GM23248 (cell line): ENCODE results near the gene CD300LF. TPM values are rescaled to one million over a fixed set of nuclear protein-coding genes. Genes with fewer than 3 reads are reported as not detected.

ENCODE experiments used
- DNase-seq: peaks from one replicate; pipeline ENCODE4 v3.0.0-alpha.2; 2015
- H2AFZ ChIP-seq: fragments of 200-600 bp; sonication (generic); 2 replicates; pipeline ENCODE4 v1.6.1; 2016; ENCODE audit warnings: antibody characterized with exemption
- H3F3A ChIP-seq: fragments of 200-600 bp; sonication (generic); 2 replicates; pipeline ENCODE4 v1.6.1; 2016; ENCODE audit warnings: mild to moderate bottlenecking, antibody characterized with exemption, mixed run types; ENCODE audit not compliant: insufficient read depth
- H3K27ac ChIP-seq: fragments of 200-600 bp; sonication (generic); 2 replicates; pipeline ENCODE4 v1.5.1; 2016; ENCODE audit warnings: mild to moderate bottlenecking
- H3K27me3 ChIP-seq: fragments of 200-600 bp; sonication (generic); replicated peaks from 2 replicates; pipeline ENCODE4 v1.6.1; 2016; ENCODE audit warnings: mild to moderate bottlenecking; ENCODE audit not compliant: insufficient read depth
- H3K36me3 ChIP-seq: fragments of 200-600 bp; sonication (generic); 2 replicates; pipeline ENCODE4 v1.6.1; 2016; ENCODE audit warnings: low read depth, mild to moderate bottlenecking
- H3K4me1 ChIP-seq: fragments of 200-600 bp; sonication (generic); 2 replicates; pipeline ENCODE4 v1.6.1; 2016; ENCODE audit warnings: mild to moderate bottlenecking; ENCODE audit not compliant: insufficient read depth
- H3K4me2 ChIP-seq: fragments of 200-600 bp; sonication (generic); one replicate; pipeline ENCODE4 v1.6.1; 2016; ENCODE audit warnings: mild to moderate bottlenecking; ENCODE audit not compliant: unreplicated experiment
- H3K4me3 ChIP-seq: fragments of 200-600 bp; sonication (generic); 2 replicates; pipeline ENCODE4 v1.5.1; 2016; ENCODE audit warnings: mild to moderate bottlenecking
- H3K79me2 ChIP-seq: fragments of 200-600 bp; sonication (generic); 2 replicates; pipeline ENCODE4 v1.6.1; 2016; ENCODE audit warnings: mild to moderate bottlenecking; ENCODE audit not compliant: insufficient read depth
- H3K9ac ChIP-seq: fragments of 200-600 bp; sonication (generic); 2 replicates; pipeline ENCODE4 v1.6.1; 2016; ENCODE audit warnings: mild to moderate bottlenecking
- H3K9me2 ChIP-seq: fragments of 200-600 bp; sonication (generic); 2 replicates; pipeline ENCODE4 v1.6.1; 2016; ENCODE audit warnings: mixed run types, mild to moderate bottlenecking, moderate library complexity; ENCODE audit not compliant: insufficient read depth
- H3K9me3 ChIP-seq: fragments of 200-600 bp; sonication (generic); one replicate; pipeline ENCODE4 v1.6.1; 2017; ENCODE audit warnings: low read depth
- H4K20me1 ChIP-seq: fragments of 200-600 bp; sonication (generic); 2 replicates; pipeline ENCODE4 v1.6.0; 2016; ENCODE audit not compliant: insufficient read depth
- EZH2 ChIP-seq: fragments of 200-600 bp; sonication (generic); IDR thresholded peaks from 2 replicates; pipeline ENCODE4 v1.6.1; 2018; ENCODE audit warnings: antibody characterized with exemption, mild to moderate bottlenecking; ENCODE audit not compliant: insufficient read depth, poor library complexity, severe bottlenecking
- EZH2phosphoT487 ChIP-seq: fragments of 200-600 bp; sonication (generic); IDR thresholded peaks from 2 replicates; pipeline ENCODE4 v1.6.1; 2018; ENCODE audit warnings: antibody characterized with exemption, moderate library complexity, mild to moderate bottlenecking, low read depth; ENCODE audit not compliant: insufficient read depth
- WGBS, 2 experiments: methylation state at CpG; one replicate each; pipeline ENCODE4 v1.1.6; 2015 to 2017; ENCODE audit warnings: low lambda C conversion rate in 2 of 2, low coverage in 1 of 2; ENCODE audit errors: missing lambda C conversion rate in 2 of 2; 5-methylcytosine and 5-hydroxymethylcytosine counted together
- in situ Hi-C: fragments of 300-500 bp; cut with MboI; formaldehyde crosslinking; loops from 2 replicates; pipeline ENCODE4 v1.15.0; 2020
- polyA plus RNA-seq: library from polyadenylated mRNA; unstranded; fragments of >200 nt; fragmentation: Nextera tagmentation; extraction: Ambion mirVana; gene quantifications from 2 replicates; pipeline ENCODE4 v1.2.1, GENCODE V29; 2016
- total RNA-seq: library from RNA; depleted of rRNA; stranded (reverse); fragments of >200 nt; shearing (Covaris generic); gene quantifications from 2 replicates; pipeline ENCODE4 v1.2.3, GENCODE V29; 2014

CD300LF gene
- total and polyA plus RNA-seq, 2 experiments from 2014 or later: not detected

DNA sequence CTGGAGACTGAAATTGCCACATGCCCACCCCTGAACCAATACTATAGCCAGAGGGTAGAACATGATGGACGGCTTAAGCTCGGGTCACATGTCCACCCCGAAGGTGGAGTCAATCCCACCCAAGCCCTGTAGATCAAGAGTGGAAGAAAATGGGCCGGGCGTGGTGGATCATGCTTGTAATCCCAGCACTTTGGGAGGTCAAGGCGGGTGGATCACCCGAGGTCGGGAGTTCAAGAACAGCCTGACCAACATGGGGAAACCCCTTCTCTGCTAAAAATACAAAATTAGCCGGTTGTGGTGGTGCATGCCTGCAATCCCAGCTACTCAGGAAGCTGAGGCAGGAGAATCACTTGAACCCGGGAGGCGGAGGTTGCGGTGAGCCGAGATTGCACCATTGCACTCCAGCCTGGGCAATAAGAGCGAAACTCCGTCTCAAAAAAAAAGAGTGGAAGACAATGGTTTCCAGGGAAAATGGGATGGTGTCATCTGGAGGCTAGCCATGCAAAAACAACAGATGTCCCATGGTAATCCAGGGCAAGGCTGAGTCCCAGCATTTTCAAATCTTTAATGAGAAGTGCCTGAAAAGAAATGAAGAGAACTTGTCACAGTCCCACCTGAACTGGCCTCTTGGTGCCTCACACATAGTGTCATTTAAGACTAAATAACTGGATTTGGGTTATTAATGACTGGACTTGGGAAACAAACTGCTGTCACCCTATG, 30.1 kb downstream of the CD300LF start:
- H3K36me3 ChIP-seq: no peaks in the 10 kb centered on the region
- H4K20me1 ChIP-seq: no peaks in the 10 kb centered on the region
- H3K27me3 ChIP-seq: peaks cover 8% of the 10 kb centered on the region
- TF ChIP-seq EZH2phosphoT487 (no peak), EZH2 (no peak)
- WGBS, 2 experiments: 39 to 54% methylated on average over 10 to 15 of the region's 15 CpGs
- no peak overlapping the region for H3K4me3 ChIP-seq
- no peak overlapping the region for H3K4me2 ChIP-seq
- no peak for DNase-seq
- in situ Hi-C loops: no loop called here
- H3K79me2 ChIP-seq: no peaks in the 10 kb centered on the region
- no peak overlapping the region for H3K9ac ChIP-seq
- H3K9me3 ChIP-seq: no peaks in the 10 kb centered on the region
- H3K4me1 ChIP-seq: no peaks in the 10 kb centered on the region
- no peaks in the 10 kb centered on the region for H3F3A ChIP-seq
- no peak overlapping the region for H2AFZ ChIP-seq
- H3K9me2 ChIP-seq: no peaks in the 10 kb centered on the region
- no peak overlapping the region for H3K27ac ChIP-seq

DNA sequence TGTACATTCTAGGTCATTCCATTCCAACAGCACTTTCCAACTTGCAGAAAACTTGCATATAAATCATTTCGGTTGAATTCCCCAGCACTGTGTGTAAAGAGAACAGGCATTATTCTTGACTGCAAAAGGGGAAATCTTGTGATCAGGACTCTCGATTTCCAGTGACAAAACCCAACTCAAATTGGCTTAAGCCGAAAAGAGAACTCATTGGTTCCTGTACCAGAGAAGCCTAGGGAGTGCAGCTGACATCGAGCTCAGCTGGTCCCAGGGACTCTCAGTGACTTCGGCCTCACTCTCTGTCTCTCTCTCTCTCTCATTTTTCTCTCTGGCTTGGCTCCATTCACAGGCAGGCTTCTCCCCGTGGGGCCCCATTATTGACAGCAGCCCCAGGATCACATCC, 30.7 kb downstream of the CD300LF start:
- in situ Hi-C loops: no loop called here
- Histone ChIP-seq H3K9me3 (no peaks in the 10 kb centered on the region), H3K27me3 (peaks cover 12% of the 10 kb centered on the region), H3K36me3 (no peaks in the 10 kb centered on the region), H3K9ac (no peak overlapping the region), H3F3A (no peaks in the 10 kb centered on the region), H3K4me2 (no peak overlapping the region), H3K27ac (no peak overlapping the region), H2AFZ (no peak overlapping the region), H3K9me2 (no peaks in the 10 kb centered on the region), H3K79me2 (no peaks in the 10 kb centered on the region), H3K4me3 (no peak overlapping the region), H3K4me1 (no peaks in the 10 kb centered on the region), H4K20me1 (no peaks in the 10 kb centered on the region)
- no peak for TF ChIP-seq EZH2
- DNase-seq: no peak
- WGBS, 2 experiments: 21 to 26% methylated on average over 6 of the region's 6 CpGs

- WGBS, 2 experiments: 9 to 17% methylated on average over 5 of the region's 5 CpGs
- DNase-seq: no peak
- Histone ChIP-seq H3K36me3 (no peaks in the 10 kb centered on the region), H4K20me1 (no peaks in the 10 kb centered on the region), H3K9me3 (no peaks in the 10 kb centered on the region), H3K4me1 (no peaks in the 10 kb centered on the region), H3K4me3 (no peak overlapping the region), H3F3A (no peaks in the 10 kb centered on the region), H2AFZ (no peak overlapping the region), H3K9me2 (no peaks in the 10 kb centered on the region), H3K27ac (no peak overlapping the region), H3K79me2 (no peaks in the 10 kb centered on the region), H3K27me3 (peaks cover 17% of the 10 kb centered on the region), H3K4me2 (no peak overlapping the region), H3K9ac (no peak overlapping the region)
- in situ Hi-C loops: no loop called here
- TF ChIP-seq EZH2phosphoT487 (no peak), EZH2 (no peak)
These were observed 31.8 kb downstream of the CD300LF start for GRCh38 chr17:74680941-74681340.

DNA sequence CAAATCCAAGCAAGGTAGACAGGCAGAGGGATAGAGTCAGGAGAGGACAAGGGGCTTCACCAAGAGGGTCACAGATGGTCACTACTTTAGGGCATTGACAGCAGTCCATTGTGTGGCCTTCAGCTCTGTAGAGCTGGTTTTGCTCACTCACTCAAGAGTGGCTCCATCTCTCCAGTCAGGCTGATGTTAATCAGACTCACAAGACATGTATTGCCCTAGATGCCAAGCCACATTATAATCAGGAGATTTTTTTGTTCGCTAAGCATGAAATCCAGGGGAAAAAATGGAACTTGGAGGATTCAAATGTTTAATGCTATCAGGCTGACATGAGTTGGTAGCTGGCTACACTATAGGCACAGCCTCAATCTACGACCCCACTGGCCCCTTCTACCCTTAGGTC, 32.5 kb downstream of the CD300LF start:
- no peak for DNase-seq
- in situ Hi-C loops: no loop called here

DNA sequence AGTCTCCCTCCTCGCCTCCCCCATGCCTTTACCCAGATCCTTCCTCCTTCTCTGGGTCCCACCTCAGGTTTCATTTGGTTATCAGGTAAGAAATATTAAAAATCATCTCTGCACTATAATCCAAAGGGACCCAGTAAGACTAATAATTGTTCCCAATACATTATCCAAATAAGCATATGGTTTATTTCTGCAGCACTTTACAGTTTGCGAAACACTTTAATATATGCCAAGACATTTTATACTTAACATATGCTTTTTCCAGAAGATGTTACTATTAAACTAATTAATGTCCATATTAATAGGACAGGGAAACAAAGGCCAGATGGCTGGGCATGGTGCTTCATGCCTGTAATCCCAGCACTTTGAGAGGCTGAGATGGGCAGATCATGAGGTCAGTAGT, 33.3 kb downstream of the CD300LF start:
- no peaks in the 10 kb centered on the region for H4K20me1 ChIP-seq
- H3K9ac ChIP-seq: no peak overlapping the region
- DNase-seq: no peak
- no peak overlapping the region for H3K27ac ChIP-seq
- H3K4me2 ChIP-seq: no peak overlapping the region
- H2AFZ ChIP-seq: no peak overlapping the region
- no peaks in the 10 kb centered on the region for H3K9me3 ChIP-seq
- no peaks in the 10 kb centered on the region for H3K36me3 ChIP-seq
- WGBS, 2 experiments: 45 to 46% methylated on average over 2 of the region's 2 CpGs
- no peaks in the 10 kb centered on the region for H3K9me2 ChIP-seq
- no peaks in the 10 kb centered on the region for H3K4me1 ChIP-seq
- peaks cover 19% of the 10 kb centered on the region for H3K27me3 ChIP-seq
- H3F3A ChIP-seq: no peaks in the 10 kb centered on the region
- no peaks in the 10 kb centered on the region for H3K79me2 ChIP-seq
- TF ChIP-seq EZH2 (no peak), EZH2phosphoT487 (no peak)
- in situ Hi-C loops: no loop called here
- H3K4me3 ChIP-seq: no peak overlapping the region

More for the DNA sequence above, 32.5 kb downstream of the CD300LF start:
- Histone ChIP-seq H2AFZ (no peak overlapping the region), H3K79me2 (no peaks in the 10 kb centered on the region), H3K27ac (no peak overlapping the region), H3F3A (no peaks in the 10 kb centered on the region), H4K20me1 (no peaks in the 10 kb centered on the region), H3K4me1 (no peaks in the 10 kb centered on the region), H3K9me3 (no peaks in the 10 kb centered on the region), H3K4me3 (no peak overlapping the region), H3K36me3 (no peaks in the 10 kb centered on the region), H3K9me2 (no peaks in the 10 kb centered on the region), H3K4me2 (no peak overlapping the region), H3K9ac (no peak overlapping the region), H3K27me3 (peaks cover 19% of the 10 kb centered on the region)
- 19 to 33% methylated on average over 2 of the region's 2 CpGs for WGBS, 2 experiments
- no peak for TF ChIP-seq EZH2
- no peak for TF ChIP-seq EZH2phosphoT487
